Activated CD8-positive, alpha-beta memory T cell treated with anti-CD3 and anti-CD28 coated beads for 1 hour (primary cell): ENCODE measurements around the gene CYP19A1.

Source experiments
- DNase-seq, 2 donors: peaks; one replicate each; pipeline ENCODE4 v3.0.0-alpha.2; 2020; ENCODE audit warnings: low read depth in 1 of 2; ENCODE audit errors: extremely low read depth in 1 of 2

CYP19A1 gene

DNA sequence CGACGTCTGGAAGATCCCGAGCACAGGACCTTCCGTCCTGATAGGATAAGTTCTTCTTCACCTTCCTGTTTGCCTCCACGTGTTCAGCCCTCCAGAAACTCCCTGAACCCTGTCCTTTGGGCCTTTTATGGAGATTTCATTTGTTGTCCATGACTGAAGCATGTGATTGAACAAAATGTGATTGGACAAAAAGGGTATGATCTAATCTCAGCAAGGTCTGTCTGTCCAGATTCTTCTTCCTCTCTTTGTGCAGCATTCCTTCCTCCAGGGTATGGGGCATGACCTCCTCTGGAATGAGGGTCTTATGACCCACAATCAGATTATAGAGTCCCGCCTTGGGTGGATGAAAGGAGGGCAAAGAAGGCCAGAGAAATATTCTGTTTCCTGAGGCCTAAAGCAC, at the start of gene CYP19A1:
Gene CYP19A1 (minus strand): TSS at position 101 of the 400 bp plus-strand sequence. CDS start 95,684 bp downstream, outside the sequence.
- DNase-seq, result no peak

DNA sequence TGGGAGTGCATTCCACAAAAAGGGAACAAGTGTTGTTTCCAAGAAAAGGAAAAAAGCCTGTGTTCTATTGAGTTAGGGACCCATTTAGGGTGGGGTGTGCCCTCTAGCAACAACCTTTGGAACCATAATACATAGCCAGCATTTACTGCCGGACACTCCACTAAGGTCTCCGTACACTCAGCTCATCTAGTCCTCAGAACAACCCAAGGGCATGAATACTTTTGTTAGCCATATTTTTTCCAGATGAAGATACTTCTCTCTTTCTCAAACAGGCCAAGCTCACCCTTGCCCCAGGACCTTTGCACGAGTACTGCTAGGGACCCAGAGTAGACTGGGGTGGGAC, 49.3 kb upstream of the CYP19A1 start:
- no peak for DNase-seq

DNA sequence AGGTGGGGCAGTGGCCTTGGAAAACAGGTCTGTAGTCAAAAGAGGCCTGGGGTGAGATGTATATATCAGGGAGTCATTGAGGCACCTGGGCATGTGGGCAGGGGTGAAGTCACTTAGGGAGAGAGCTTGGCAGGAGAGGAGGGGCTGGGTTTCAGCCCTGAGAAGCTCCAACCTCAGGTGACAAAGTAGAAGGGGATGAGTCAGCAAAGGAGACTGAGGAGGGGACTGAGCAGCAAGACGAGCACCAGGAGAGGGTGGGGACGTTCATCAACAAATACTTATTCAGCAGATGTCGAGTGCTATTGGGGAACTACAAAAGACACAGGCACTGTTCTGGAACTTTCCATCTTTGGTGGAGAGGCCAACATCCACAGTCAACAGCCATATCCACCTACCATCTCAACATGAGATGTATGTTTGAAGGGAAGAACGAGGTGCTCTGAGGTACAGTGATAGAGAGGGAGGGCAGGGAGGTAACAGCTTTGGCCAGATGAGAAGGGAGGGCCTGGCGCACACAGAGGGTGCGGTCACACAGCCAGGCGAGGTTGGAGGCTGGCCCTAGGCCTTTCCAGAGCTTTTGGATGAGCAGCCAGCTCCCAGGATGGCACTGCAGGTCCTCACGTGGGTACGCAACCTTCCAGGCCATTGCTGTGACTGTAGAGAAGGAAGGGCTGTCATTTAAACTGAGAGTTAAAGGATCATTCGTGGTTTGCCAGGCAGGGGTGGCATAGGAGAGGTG, 48.7 kb upstream of the CYP19A1 start:
- no peak for DNase-seq

DNA sequence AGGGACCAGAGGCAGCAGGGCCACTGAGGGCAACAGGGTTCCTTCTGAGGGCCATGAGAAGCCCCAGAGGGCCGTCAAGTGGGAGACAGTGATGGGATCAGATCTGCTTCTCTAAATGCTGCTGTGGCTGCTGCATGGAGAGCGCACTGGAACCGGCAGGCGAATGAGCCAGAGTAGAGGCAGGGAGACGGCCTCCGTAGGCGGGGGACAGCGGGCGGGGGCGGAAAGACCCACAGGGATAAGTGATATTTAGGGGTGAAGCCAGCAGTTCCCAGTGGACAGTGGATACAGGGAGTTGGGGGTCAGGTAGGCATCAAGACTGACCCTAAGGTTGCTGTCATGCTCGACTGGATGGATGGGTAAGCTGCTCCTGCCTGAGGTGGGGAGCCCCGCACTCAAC, 48.1 kb upstream of the CYP19A1 start:
- no peak for DNase-seq

DNA sequence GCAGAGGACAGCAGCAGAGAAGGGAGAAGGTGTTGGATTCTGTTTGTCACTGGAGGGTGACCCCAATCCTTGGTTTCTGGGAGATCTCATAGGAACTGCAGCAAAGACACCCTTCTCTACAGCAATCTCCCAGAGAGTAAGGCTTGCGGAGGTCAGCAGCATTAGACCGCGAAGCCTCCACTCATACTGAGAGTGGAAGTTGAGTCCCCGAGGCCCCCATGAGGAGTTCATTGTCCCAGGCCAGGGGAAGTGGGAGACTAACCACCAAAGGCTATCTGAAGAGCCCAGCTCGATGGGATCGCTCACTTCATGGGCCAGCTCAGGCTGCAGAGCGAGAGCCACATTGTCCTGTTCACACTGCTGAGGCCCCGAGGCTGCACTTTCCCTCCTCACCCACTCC, 47.6 kb upstream of the CYP19A1 start:
- DNase-seq, result no peak

DNA sequence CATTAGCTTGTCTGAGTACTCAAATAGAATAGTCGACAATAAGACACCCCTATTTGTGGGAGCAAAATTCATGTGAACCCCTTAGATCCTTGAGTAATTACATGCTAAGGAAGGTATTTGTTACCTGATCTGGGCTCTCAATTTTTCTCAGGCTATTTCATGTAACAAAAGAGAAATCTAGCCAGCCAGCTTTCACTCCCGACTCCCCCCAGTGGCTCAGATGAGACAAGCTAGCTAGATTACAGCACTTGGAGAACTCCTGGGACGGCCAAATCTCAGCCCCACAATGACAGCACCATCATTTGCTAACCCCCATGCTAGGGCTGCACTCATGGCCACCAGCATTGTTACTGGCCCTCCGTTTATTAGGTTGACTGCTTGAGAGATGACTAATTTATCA, 44.4 kb upstream of the CYP19A1 start:
- no peak for DNase-seq

DNA sequence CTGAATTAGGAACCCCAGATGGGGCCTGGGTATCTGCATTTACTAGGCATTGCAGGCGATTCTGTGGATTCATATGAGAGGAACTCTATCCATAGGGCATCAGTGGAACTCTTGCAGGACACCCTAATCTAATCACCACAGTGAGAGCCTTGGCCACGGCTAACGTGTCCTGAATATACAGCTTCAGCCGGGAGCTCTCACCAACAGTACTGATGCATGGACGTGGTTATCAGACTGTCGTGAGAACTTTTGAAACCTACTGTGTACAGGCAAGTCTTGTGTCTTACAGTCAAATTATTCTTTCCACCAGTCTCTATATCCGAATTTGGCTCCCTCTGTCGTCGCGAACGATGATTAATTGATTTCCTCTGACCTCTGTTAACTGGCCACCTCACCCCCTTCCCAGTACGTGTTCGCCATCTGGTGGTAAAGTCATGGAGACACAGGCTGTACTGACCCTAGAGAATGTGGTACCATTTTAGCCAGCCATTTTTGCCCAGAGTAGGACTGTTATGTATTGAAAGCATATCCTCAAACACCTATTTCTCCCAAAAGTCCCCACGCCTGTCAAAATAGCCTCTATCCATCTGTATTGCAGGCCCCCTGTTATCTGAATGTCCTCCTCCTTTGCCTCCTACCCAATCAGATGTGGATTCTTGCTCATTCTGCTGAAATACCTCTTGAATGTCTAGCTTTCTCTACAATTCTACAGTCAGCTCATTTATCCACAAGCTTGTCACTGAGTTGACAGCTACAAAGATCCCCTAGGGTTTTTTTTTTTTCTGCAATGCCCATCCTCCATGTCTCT, 42.8 kb upstream of the CYP19A1 start:
- no peak for DNase-seq

DNA sequence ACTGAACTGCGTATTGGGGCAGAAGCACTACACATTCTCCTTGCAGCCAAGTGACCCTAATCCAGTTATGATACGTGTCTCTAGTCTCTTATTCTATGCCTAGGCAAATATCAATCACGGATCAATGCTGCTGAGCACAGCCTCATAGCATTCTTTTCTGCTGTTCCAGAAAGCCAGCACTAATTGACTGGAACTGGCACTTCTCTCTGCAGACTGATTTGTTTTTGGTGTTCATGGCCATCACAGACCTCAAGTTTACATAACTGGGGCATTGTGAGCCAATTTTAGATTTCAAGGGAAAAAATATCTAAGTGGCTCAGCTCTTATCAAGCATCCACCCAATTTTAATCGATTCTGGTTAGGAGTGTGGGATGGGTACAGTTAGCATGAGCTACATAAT, 41.0 kb upstream of the CYP19A1 start:
- no peak for DNase-seq

DNA sequence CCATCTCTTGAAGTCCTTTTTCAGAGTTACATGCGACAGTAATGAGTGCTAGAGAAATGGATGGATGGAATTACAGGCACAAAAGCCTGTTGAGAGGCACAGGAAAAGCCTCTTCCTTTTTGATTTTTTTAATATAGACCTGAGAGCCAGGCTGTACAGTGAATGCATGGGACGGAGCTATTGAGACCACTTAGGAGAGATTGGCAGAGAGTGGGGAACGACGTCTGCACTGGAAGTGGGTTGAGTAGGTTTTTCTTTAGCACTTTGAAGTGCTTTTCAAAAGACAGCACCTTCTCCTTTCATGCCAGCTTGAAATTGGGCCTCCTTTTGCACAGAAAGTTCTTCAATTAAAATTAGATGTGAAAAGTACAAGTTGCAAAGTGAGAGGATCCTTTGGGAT, 40.0 kb upstream of the CYP19A1 start:
- DNase-seq, result no peak

DNA sequence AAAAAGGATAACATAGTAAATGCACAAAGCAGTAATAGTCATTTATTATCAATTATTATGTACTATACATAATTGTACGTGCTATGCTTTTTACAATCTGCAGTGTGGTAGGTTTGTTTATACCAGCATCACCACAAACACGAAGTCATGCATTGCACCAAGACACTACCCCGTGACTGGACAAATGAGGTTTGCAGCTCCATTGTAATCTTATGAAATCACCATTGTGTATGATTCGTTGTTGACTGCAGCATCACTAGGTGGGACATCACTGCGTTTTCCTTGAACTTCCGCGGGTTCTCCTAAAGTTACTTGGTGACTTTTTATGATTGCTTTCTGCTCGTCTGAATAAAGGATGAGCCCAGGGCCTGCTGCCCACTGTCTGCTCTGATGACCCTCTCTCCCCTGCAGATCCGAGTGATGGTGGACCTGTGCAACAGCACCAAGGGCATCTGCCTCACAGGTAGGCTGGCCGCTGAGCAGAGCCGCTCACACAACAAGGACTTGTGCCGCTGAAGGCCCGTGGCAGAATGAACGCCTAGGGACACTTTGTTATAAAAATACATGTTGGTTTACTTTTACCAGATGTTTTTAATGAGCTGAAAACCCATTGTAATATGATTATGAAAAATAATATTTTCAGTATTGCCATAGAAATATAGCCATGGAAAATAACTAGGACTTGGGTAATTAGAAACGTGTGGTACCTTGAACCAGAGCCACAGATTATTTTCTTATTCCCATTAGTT, 38.8 kb upstream of the CYP19A1 start:
- DNase-seq, result no peak

DNA sequence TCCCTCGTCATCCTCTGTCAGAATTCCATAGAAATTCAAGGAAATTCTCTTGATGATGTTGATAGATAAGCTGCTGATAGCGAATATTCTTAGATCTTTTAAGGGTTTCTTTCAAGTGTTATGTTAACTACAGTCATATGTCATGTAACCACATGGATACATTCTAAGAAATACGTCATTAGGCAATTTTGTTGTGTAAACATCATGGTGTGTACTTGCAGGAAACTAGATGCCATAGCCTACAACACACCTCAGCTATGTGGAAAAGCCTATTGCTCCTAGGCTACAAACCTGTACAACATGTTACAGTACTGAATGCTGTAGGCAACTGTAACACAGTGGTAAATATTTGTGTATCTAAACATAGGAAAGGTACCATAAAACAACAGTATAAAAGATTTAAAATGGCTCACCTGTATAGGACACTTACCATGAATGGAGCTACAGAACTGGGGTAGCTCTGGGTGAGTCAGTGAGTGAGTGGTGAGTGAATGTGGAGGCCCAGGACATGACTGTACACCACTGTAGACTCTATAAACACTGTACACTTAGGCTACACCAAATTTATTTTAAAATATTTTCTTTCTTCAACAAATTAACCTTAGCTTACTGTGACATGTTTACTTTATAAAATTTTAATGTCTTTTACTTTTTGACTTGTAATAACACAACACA, 37.7 kb upstream of the CYP19A1 start:
- no peak for DNase-seq

DNA sequence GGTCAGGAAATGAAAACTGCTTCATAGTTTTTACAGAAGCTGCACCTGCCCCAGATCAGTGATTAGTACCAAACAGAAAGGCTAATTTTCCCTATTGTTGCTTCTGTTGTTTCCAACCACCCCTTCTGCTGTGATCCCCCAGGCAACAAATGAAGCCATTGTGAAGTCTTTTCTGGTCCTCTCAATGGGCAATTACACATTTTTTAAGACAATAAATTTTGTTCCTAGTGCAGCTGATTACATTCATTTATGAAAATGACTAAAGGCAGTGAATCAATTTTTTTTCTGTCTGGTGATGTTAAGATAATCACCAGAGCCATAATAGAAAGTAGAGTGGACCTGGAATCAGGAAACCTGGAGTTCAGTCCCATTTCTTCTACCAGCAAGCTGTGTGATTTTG, 35.7 kb upstream of the CYP19A1 start:
- DNase-seq, result no peak

DNA sequence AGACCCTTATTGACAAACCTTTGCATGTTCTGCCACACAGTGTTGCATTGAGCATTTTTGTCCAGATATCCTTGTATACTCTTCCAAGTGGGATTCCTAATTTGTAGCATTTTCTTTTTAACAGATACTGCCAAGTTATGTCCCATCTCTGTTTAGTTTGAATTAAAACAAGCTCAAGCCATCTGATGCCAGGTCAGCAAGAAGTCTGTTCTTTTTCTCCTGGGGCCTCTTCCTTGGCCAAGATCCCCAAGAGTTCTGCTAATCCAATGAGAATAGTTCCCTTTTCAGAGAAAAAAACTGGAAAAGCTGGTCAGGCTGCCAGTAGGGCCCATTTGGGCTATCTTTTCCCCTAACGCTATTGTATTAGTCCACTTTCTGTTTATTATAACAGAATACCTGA, 32.9 kb upstream of the CYP19A1 start:
- no peak for DNase-seq

DNA sequence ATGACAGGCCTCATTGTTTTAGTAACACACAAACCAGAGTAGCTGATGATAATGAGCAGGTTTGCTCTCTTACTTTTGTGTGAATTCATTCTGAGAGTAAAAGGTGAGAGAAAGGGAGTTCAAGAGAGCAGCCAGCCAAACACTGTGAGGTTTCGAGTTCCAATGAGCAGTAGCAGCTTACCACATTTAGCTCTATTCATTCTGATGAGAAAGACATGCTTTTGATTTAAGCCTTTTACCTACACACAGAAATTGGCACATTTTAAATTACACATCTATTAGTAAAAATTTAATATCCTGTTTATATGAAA, 31.0 kb upstream of the CYP19A1 start:
- no peak for DNase-seq

DNA sequence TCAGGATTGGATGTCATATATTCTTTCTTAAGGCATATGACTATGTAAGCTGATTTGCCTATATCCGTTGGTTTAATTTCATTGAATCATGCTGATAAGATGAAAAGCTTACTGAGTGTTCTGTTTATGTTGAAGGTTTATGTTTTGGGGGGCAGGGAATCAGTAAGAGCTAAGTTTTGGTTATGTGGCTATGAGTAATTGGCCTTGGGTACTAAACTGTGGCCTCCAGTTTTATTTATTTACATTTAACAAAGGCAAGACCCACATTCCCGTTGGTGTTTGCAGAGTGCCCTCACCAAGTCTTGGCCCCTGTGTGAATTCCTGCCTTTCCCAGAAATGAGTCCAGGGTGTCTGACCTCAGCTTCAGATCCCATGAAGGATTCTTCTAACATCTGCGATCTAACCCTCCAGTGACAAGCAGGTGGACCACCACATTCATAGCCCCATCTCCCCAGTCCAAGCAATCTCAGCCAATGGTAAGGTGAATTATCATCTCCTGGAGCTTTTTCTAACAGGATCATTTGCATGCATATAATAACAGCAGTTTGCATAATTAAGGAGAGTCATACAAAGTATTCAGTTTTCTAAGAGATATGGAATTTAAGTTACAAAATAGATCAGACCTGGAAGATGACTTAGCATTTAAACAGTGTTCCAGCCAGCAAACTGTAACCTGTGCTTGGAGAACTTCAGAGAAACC, 30.5 kb upstream of the CYP19A1 start:
- no peak for DNase-seq

DNA sequence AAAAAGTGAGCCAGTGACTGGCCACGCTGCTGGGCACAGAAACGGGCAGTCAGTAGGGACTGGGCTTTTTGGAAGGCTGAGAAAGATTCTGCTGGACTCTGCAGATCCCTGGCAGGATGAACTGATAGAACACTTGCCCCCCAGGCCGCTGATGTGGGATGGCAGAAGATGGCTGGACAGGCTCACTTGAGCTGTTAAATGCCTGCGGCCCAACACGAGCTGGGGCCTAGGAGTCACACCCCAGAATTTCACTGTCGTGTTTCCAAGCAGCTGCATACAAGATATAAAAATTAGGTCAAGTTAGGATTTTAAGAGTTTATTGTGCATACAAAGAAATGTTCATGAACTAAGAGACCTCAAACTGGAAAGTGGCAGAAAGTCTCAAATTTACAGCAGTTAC, 29.9 kb upstream of the CYP19A1 start:
- DNase-seq, result no peak

DNA sequence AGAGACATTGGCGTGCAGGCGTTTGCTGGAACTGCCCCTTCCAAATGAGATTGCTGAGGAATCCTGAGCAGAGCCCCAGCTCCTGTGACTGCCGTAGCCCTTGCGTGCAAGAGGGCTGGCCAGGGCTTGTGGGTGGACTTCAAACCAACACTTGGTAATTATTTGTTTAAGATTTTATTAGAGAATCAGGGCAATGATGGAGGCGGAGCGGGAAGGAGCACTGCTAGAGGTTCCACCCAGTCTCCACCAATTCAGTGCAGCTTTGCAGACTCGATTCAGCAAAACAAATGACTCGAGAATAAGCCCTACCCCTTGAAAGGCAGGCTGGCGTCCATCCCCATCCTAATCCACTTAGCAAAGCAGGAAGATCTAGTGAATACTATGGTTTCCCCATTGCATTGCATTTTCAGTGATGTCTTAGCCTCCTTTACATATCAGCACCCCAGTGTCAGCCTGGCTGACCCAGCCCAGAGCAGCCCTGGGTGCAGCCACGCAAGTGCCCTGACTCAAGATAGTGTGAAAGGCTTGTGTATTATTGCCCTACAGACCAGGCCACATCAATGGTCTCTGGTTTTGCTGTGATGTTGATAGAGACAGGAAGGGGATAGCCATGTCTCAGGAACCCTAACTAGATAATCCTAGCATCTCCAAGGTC, 29.1 kb upstream of the CYP19A1 start:
- DNase-seq, result no peak

DNA sequence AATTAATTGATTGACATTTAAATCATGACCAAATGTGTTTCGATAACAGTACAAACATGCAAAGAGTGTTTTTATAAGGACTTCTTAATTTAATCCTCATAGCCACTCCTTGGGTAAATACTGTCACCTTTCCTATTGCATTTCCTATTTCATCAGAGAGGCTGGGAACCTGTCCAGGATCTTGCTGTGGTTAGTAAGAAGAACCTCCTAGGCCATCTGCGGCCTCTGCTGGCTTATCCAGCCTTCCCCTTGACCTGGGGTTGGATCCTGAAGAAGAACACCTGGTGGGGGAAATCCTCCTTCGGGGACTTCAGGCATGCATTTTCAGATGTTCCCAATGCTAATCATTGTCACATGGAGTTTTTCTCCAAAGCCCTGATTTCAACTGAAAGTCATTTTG, 28.5 kb upstream of the CYP19A1 start:
- DNase-seq, result no peak

DNA sequence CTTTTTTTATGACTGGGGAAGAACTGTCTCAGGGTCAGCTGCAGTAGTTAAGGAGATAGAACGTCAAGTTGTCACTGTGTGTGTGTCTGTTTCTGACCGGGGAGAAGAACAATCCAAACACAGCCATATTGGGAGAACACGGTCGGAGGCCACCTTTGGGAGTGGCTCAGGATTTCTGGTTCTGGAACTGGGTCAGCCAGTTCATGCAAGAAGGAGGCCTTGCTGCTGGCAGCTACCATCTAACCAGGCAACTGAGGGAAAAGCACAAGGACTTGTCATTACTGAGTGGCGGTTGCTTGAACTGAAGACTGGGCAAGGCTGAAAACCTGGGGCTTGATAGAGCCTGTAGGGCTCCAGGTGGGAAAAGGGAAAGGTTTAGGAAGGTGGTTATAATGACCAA, 27.7 kb upstream of the CYP19A1 start:
- DNase-seq, result no peak

DNA sequence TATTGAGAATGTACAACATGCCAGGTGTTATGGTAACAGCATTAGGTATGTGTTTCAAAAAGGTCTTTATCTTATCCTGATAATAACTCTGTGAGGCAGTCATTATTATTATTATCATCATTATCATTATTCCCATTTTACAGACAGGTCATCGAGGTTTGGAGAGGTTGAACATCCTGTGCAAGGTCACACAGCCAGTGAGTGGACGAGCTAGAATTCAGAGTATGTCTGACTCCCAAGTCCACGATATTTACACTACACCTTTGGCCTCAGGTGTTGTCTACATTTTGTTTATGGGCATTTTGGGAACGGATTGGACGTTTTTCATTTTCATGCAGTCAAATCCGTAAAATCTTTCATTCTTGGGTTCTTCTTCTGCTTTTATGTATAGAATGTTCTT, 27.0 kb upstream of the CYP19A1 start:
- DNase-seq, result no peak
